ENCODE measurements around the gene GEMIN7.
A peak's percentile ranks its signal among the peaks of the same experiment; 100 is the strongest.

GEMIN7 gene

GRCh38 chr19:45063851-45064801 lies 14.9 kb upstream of the GEMIN7 start:
- DNase-seq, result no peak

- no peak for DNase-seq
Measured at GRCh38 chr19:45066921-45067661, 12.0 kb upstream of the GEMIN7 start.

- DNase-seq, result no peak
Measured at GRCh38 chr19:45068041-45068440, 11.0 kb upstream of the GEMIN7 start.

GRCh38 chr19:45069056-45069455 lies 10.0 kb upstream of the GEMIN7 start:
- no peak for DNase-seq

GRCh38 chr19:45070214-45070613 lies 8.8 kb upstream of the GEMIN7 start:
- no peak for DNase-seq

- DNase-seq, result no peak
Measured at GRCh38 chr19:45070861-45071544, 8.1 kb upstream of the GEMIN7 start.

GRCh38 chr19:45071545-45071938 lies 7.5 kb upstream of the GEMIN7 start:
- no peak for DNase-seq

GRCh38 chr19:45071969-45072790 lies 6.9 kb upstream of the GEMIN7 start:
- no peak for DNase-seq

GRCh38 chr19:45074744-45075300 lies 4.2 kb upstream of the GEMIN7 start:
- DNase-seq, result no peak

GRCh38 chr19:45075301-45076028 lies 3.6 kb upstream of the GEMIN7 start:
- no peak for DNase-seq

- DNase-seq, result peak; percentile 42
Measured at GRCh38 chr19:45076029-45076850, 2.8 kb upstream of the GEMIN7 start, which contains the start of gene ZNF296. Gene ZNF296 (minus strand): TSS chr19:45076478. CDS start chr19:45076373, 105 bp downstream.

- no peak for DNase-seq
Measured at GRCh38 chr19:45076851-45077730, 2.0 kb upstream of the GEMIN7 start.

- DNase-seq, result no peak
Measured at GRCh38 chr19:45078390-45079062, 534 bp upstream of the GEMIN7 start.

- DNase-seq, result no peak
Measured at GRCh38 chr19:45079911-45080370, 881 bp downstream of the GEMIN7 start.

GRCh38 chr19:45082170-45082569 lies 3.1 kb downstream of the GEMIN7 start:
- no peak for DNase-seq

- no peak for DNase-seq
Measured at GRCh38 chr19:45086480-45086879, 7.4 kb downstream of the GEMIN7 start.

- no peak for DNase-seq
Measured at GRCh38 chr19:45087531-45087930, 8.5 kb downstream of the GEMIN7 start.

GRCh38 chr19:45090034-45090433 lies 11.0 kb downstream of the GEMIN7 start:
- no peak for DNase-seq

GRCh38 chr19:45090606-45091005 lies 11.5 kb downstream of the GEMIN7 start:
- DNase-seq, result no peak
